ENCODE measurements around the gene PRDM16. TPM values are rescaled to one million over a fixed set of nuclear protein-coding genes. Genes with fewer than 3 reads are reported as not detected.
A peak's percentile ranks its signal among the peaks of the same experiment; 100 is the strongest.

PRDM16 gene
- polyA plus RNA-seq, 3 donors, result not detected

DNA sequence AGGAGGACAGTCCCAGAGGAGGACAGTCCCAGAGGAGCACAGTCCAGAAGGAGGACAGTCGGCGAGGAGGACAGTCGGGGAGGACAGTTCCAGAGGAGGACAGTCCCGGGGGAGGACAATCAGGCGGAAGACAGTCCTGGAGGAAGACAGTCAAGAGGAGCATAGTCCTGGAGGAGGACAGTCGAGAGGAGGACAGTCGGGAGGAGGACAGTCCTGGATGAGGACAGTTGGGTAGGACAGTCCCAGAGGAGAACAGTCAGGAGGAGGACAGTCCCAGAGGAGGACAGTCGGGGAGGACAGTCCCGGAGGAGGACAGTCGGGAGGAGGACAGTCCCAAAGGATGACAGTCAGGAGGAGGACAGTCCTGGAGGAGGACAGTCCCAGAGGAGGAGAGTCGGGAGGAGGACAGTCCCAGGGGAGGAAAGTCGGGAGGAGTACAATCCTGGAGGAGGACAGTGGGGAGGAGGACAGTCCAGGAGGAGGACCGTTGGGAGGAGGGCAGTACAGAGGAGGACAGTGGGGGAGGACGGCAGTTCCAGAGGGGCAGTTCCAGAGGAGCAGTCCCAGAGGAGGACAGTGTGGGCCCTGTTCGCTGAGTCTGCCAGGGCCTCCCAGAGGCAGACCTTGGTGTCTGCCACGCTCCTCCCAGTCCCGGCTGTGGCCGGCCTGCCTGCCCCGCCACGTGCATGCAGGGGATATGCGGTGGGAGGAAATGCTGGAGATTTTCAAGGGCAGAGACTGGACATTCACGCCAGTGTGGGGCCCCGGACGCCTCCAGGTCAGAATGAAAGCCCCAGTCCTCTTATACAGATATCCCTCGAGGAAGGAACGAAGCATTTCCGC, 201.6 kb downstream of the PRDM16 start:
- Mint-ChIP-seq H3K4me3 (no peak overlapping the region), H3K27me3 (ENCODE audit: low read depth in 3 of 3) (peaks cover 0 to 10% (median 3%) of the 10 kb centered on the region in 3 donors), H3K27ac (peak overlapping the region in 1 of 7 donors; percentile 66), H3K4me1 (no peaks in the 10 kb centered on the region), H3K36me3 (no peaks in the 10 kb centered on the region), H3K9me3 (peaks cover 0 to 6% (median 2%) of the 10 kb centered on the region in 7 donors)
- TF ChIP-seq, protein P1, sequence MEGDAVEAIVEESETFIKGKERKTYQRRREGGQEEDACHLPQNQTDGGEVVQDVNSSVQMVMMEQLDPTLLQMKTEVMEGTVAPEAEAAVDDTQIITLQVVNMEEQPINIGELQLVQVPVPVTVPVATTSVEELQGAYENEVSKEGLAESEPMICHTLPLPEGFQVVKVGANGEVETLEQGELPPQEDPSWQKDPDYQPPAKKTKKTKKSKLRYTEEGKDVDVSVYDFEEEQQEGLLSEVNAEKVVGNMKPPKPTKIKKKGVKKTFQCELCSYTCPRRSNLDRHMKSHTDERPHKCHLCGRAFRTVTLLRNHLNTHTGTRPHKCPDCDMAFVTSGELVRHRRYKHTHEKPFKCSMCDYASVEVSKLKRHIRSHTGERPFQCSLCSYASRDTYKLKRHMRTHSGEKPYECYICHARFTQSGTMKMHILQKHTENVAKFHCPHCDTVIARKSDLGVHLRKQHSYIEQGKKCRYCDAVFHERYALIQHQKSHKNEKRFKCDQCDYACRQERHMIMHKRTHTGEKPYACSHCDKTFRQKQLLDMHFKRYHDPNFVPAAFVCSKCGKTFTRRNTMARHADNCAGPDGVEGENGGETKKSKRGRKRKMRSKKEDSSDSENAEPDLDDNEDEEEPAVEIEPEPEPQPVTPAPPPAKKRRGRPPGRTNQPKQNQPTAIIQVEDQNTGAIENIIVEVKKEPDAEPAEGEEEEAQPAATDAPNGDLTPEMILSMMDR (IDR thresholded peaks at IDR 0.05), result no peak
- no peak overlapping the region for H3K4me2 ChIP-seq (replicated peaks; ENCODE audit: extremely low read depth, low read length, poor library complexity, severe bottlenecking)
- H2AFZ ChIP-seq (ENCODE audit: insufficient read depth, low read depth, low read length, poor library complexity, severe bottlenecking), result no peak overlapping the region
- no peaks in the 10 kb centered on the region for H4K20me1 ChIP-seq (ENCODE audit: insufficient read depth, low read length)
- no peak for DNase-seq
- no peak overlapping the region for H3K4me3 ChIP-seq (replicated peaks in 1 of 3; ENCODE audit: low read depth in 2 of 3, low read length in 3 of 3)
- peaks cover 0 to 4% of the 10 kb centered on the region in 2 donors for H3K9me3 ChIP-seq (replicated peaks in 1 of 2; ENCODE audit: control insufficient read depth in 1 of 2, insufficient read depth in 1 of 2, low read length in 2 of 2)
- WGBS (ENCODE audit: insufficient coverage), result 89% methylated on average over 21 of the region's 27 CpGs
- no peaks in the 10 kb centered on the region for H3K4me1 ChIP-seq (ENCODE audit: control insufficient read depth in 1 of 2, insufficient read depth in 2 of 2, low read length in 2 of 2)
- H3K27ac ChIP-seq (ENCODE audit: low read depth in 1 of 2, low read length in 2 of 2), result no peak overlapping the region
- H3K9ac ChIP-seq (ENCODE audit: insufficient read depth, low read length, poor library complexity, severe bottlenecking), result no peak overlapping the region
- no peaks in the 10 kb centered on the region for H3K27me3 ChIP-seq (ENCODE audit: control insufficient read depth in 2 of 2, insufficient read depth in 2 of 2, low read length in 2 of 2)
- H3K79me2 ChIP-seq (ENCODE audit: insufficient read depth, low read length), result no peaks in the 10 kb centered on the region
- H3K36me3 ChIP-seq (replicated peaks in 1 of 2; ENCODE audit: control insufficient read depth in 1 of 2, insufficient read depth in 2 of 2, low read length in 2 of 2), result no peaks in the 10 kb centered on the region
- intact Hi-C loops (cut with micrococcal nuclease), result no loop called here

DNA sequence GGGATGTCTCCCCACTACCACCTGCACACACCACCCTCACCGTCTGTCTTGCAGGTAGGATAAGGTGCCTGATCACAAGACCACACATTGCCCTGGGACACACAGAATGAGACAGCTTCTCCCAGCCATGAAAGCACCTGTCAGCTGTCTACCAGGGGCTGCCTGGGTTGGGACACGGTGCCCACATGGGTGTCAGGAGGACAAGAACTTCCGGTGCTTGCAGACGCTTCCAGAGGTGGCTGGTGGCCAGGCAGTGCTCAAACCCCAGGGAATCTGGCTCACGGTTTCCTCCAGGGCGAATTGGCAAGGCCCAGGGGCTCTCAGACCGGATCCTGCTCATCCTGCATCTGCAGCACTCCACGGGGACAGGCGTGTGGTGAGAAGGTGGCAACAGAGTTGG, 202.9 kb downstream of the PRDM16 start:
- intact Hi-C loops (cut with micrococcal nuclease), result no loop called here
- no peaks in the 10 kb centered on the region for H3K4me1 ChIP-seq (ENCODE audit: control insufficient read depth in 1 of 2, insufficient read depth in 2 of 2, low read length in 2 of 2)
- no peaks in the 10 kb centered on the region for H4K20me1 ChIP-seq (ENCODE audit: insufficient read depth, low read length)
- no peaks in the 10 kb centered on the region for H3K79me2 ChIP-seq (ENCODE audit: insufficient read depth, low read length)
- TF ChIP-seq, protein P1 (IDR thresholded peaks at IDR 0.05), result no peak
- no peaks in the 10 kb centered on the region for H3K36me3 Mint-ChIP-seq
- peaks cover 0 to 6% (median 2%) of the 10 kb centered on the region in 7 donors for H3K9me3 Mint-ChIP-seq
- 92% methylated on average over 8 of the region's 9 CpGs for WGBS (ENCODE audit: insufficient coverage)
- H3K9ac ChIP-seq (ENCODE audit: insufficient read depth, low read length, poor library complexity, severe bottlenecking), result no peak overlapping the region
- H3K4me3 ChIP-seq (replicated peaks in 1 of 3; ENCODE audit: low read depth in 2 of 3, low read length in 3 of 3), result no peak overlapping the region
- H3K4me2 ChIP-seq (replicated peaks; ENCODE audit: extremely low read depth, low read length, poor library complexity, severe bottlenecking), result no peak overlapping the region
- peaks cover 0 to 10% (median 3%) of the 10 kb centered on the region in 3 donors for H3K27me3 Mint-ChIP-seq (ENCODE audit: low read depth in 3 of 3)
- no peak for DNase-seq
- H3K4me1 Mint-ChIP-seq, result no peaks in the 10 kb centered on the region
- no peaks in the 10 kb centered on the region for H3K36me3 ChIP-seq (replicated peaks in 1 of 2; ENCODE audit: control insufficient read depth in 1 of 2, insufficient read depth in 2 of 2, low read length in 2 of 2)
- no peak overlapping the region for H2AFZ ChIP-seq (ENCODE audit: insufficient read depth, low read depth, low read length, poor library complexity, severe bottlenecking)
- no peaks in the 10 kb centered on the region for H3K27me3 ChIP-seq (ENCODE audit: control insufficient read depth in 2 of 2, insufficient read depth in 2 of 2, low read length in 2 of 2)
- H3K9me3 ChIP-seq (replicated peaks in 1 of 2; ENCODE audit: control insufficient read depth in 1 of 2, insufficient read depth in 1 of 2, low read length in 2 of 2), result peaks cover 0 to 4% of the 10 kb centered on the region in 2 donors
- H3K4me3 Mint-ChIP-seq, result no peak overlapping the region
- no peak overlapping the region for H3K27ac ChIP-seq (ENCODE audit: low read depth in 1 of 2, low read length in 2 of 2)
- no peak overlapping the region for H3K27ac Mint-ChIP-seq

Data from CD14-positive monocyte (primary cell).